WTC11 (cell line): ENCODE data around the gene SYS1.

Source experiments
- ATF1 ChIP-seq: sonication (generic); formaldehyde crosslinking; IDR thresholded peaks from 2 replicates; pipeline ENCODE4 v1.8.1; 2023; ENCODE audit warnings: mild to moderate bottlenecking, moderate library complexity, missing genetic modification reagents
- ESRRA ChIP-seq: sonication (generic); formaldehyde crosslinking; IDR thresholded peaks from 2 replicates; pipeline ENCODE4 v1.8.1; 2022; ENCODE audit warnings: mild to moderate bottlenecking, missing genetic modification reagents, borderline replicate concordance

DNA sequence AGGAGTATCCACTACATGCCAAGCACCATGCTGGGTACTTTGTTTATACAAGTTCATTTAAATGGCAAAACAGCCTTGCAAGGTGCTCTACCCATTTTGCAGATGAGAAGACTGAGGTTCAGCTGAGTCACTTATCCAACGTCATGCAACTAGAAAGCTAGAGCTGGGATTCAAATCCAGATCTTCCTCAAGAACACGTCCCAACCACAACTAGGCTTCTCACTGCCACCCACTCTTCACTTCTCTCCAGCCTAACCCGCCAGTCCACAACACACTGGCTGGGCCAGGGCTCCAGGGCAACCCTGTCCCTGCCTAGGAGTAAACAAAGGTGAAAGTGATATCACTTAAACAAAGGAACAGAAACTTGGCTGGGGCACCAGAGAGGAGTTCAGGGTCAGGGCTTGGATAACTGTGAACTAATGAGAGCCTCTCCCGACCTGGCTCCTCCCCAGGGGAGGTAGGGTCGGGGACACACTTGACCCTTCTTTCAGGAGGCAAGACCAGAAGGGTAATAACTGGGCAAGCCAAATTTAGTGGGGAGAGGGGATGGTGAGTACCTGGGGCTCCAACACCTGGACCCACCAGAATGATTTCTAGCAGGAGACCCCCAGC is 22.6 kb upstream of the SYS1 start:
- TF ChIP-seq ESRRA (no peak), ATF1 (no peak)
